Thyroid gland (tissue), 4 donors: ENCODE measurements around the gene UBE2Z. TPM values are rescaled to one million over a fixed set of nuclear protein-coding genes. Genes with fewer than 3 reads are reported as not detected.
A peak's percentile ranks its signal among the peaks of the same experiment; 100 is the strongest.

Source experiments
- DNase-seq, 2 donors: peaks; one replicate each; pipeline ENCODE4 v3.0.0-alpha.2; 2019
- H3K27ac ChIP-seq, 3 donors: fragments of 200-600 bp; sonication (generic); 1 replicate in 2 of 3; 2 replicates in 1 of 3; pipeline ENCODE4 v1.5.1; 2016 to 2019; ENCODE audit warnings: mild to moderate bottlenecking in 1 of 3, moderate library complexity in 1 of 3
- H3K27me3 ChIP-seq: fragments of 200-600 bp; sonication (generic); one replicate; pipeline ENCODE4 v1.5.1; 2019
- H3K36me3 ChIP-seq, 2 donors: fragments of 200-600 bp; sonication (generic); one replicate each; pipeline ENCODE4 v1.5.1; 2016 to 2019
- H3K4me1 ChIP-seq, 2 donors: fragments of 200-600 bp; sonication (generic); one replicate each; pipeline ENCODE4 v1.5.1; 2017 to 2019
- H3K4me3 ChIP-seq, 3 donors: fragments of 200-600 bp; sonication (generic); replicated peaks in 1 of 3; 1 replicate in 2 of 3; 2 replicates in 1 of 3; pipeline ENCODE4 v1.5.1; 2016; ENCODE audit warnings: mild to moderate bottlenecking in 1 of 3
- H3K9me3 ChIP-seq: fragments of 200-600 bp; sonication (generic); one replicate; pipeline ENCODE4 v1.5.1; 2017
- CTCF ChIP-seq, 6 experiments: fragments of 200-600 bp in 3 of 6; fragments of 450-650 bp in 3 of 6; sonication (generic) in 3 of 6; IDR thresholded peaks; one replicate each; pipeline ENCODE4 v1.5.1; 2016 to 2019; ENCODE audit warnings: antibody characterized with exemption in 6 of 6, mild to moderate bottlenecking in 2 of 6, inconsistent platforms in 1 of 6, moderate library complexity in 1 of 6
- POLR2A ChIP-seq, 2 donors: fragments of 450-650 bp; IDR thresholded peaks; one replicate each; pipeline ENCODE4 v1.6.1; 2017; ENCODE audit warnings: antibody characterized with exemption in 2 of 2, mild to moderate bottlenecking in 2 of 2, moderate library complexity in 1 of 2
- WGBS, 2 donors: methylation state at CpG; one replicate each; pipeline ENCODE4 v1.1.5; 2017; 5-methylcytosine and 5-hydroxymethylcytosine counted together
- intact Hi-C: fragments of 100-400 bp; cut with DNase I; formaldehyde crosslinking; loops from one replicate; pipeline ENCODE4 v1.15.1; 2023
- total RNA-seq, 4 donors: library from RNA; depleted of rRNA; stranded (reverse); fragments of >200 nt; gene quantifications; one replicate each; pipeline ENCODE4 v1.2.3, GENCODE V29; 2016

The UBE2Z gene
- total RNA-seq: 100 to 1,000 TPM in 2 of 4 donors, 10 to 100 TPM in 2; 80.9 to 103 (median 99.0) TPM

GRCh38 chr17:48908047-48908843 lies at the start of gene UBE2Z:
UBE2Z (plus strand) TSS chr17:48908407; CDS start chr17:48908504, 97 bp downstream.
- intact Hi-C loops: no loop called here

GRCh38 chr17:48860034-48860433 lies 48.2 kb upstream of the UBE2Z start:
- Histone ChIP-seq H3K27ac (no peak overlapping the region), H3K4me3 (no peak overlapping the region), H3K4me1 (no peaks in the 10 kb centered on the region), H3K9me3 (no peaks in the 10 kb centered on the region), H3K36me3 (peaks cover 70 to 86% of the 10 kb centered on the region in 2 donors), H3K27me3 (no peaks in the 10 kb centered on the region)
- DNase-seq: no peak
- 94 to 99% methylated on average over 3 of the region's 3 CpGs for WGBS, 2 donors
- intact Hi-C loops: no loop called here
- no peak for TF ChIP-seq POLR2A (IDR thresholded peaks at IDR 0.05)
- TF ChIP-seq CTCF (IDR thresholded peaks at IDR 0.05): no peak

More at GRCh38 chr17:48908047-48908843, at the start of gene UBE2Z:
- WGBS, 2 donors: 3 to 4% methylated on average over 18 to 22 of the region's 81 CpGs
- H3K9me3 ChIP-seq: no peaks in the 10 kb centered on the region
- H3K4me3 ChIP-seq: peak within 1 kb of the TSS; percentile 33 to 73 (median 67)
- peak within 1 kb of the TSS; percentile 75 to 87 (median 85) for H3K27ac ChIP-seq
- peak; percentile 95 to 96 for DNase-seq
- peaks cover 0 to 4% of the 10 kb centered on the region in 2 donors for H3K36me3 ChIP-seq
- H3K4me1 ChIP-seq: peaks cover 32 to 39% of the 10 kb centered on the region in 2 donors
- peak; percentile 34 to 83 for TF ChIP-seq POLR2A (IDR thresholded peaks at IDR 0.05)
- peak in 2 of 6 experiments; percentile 12 to 19 for TF ChIP-seq CTCF (IDR thresholded peaks at IDR 0.05)
- no peaks in the 10 kb centered on the region for H3K27me3 ChIP-seq

- Histone ChIP-seq H3K36me3 (peaks cover 67 to 84% of the 10 kb centered on the region in 2 donors), H3K27me3 (no peaks in the 10 kb centered on the region), H3K4me3 (no peak overlapping the region), H3K27ac (no peak overlapping the region), H3K4me1 (no peaks in the 10 kb centered on the region), H3K9me3 (no peaks in the 10 kb centered on the region)
- no peak for DNase-seq
- 95 to 99% methylated on average over 4 of the region's 4 CpGs for WGBS, 2 donors
- intact Hi-C loops: no loop called here
- TF ChIP-seq POLR2A (IDR thresholded peaks at IDR 0.05) (no peak), CTCF (IDR thresholded peaks at IDR 0.05) (no peak)
Measured at GRCh38 chr17:48860456-48860855, 47.8 kb upstream of the UBE2Z start.

GRCh38 chr17:48868916-48869500 lies 39.2 kb upstream of the UBE2Z start:
- no peaks in the 10 kb centered on the region for H3K9me3 ChIP-seq
- TF ChIP-seq POLR2A (IDR thresholded peaks at IDR 0.05): no peak
- TF ChIP-seq CTCF (IDR thresholded peaks at IDR 0.05): no peak

More at GRCh38 chr17:48868916-48869500, 39.2 kb upstream of the UBE2Z start:
- Histone ChIP-seq H3K36me3 (peaks cover 10 to 12% of the 10 kb centered on the region in 2 donors), H3K27ac (no peak overlapping the region), H3K4me1 (peaks cover 0 to 26% of the 10 kb centered on the region in 2 donors), H3K27me3 (no peaks in the 10 kb centered on the region), H3K4me3 (no peak overlapping the region)
- no peak for DNase-seq
- intact Hi-C loops: no loop called here
- 63 to 64% methylated on average over 3 of the region's 3 CpGs for WGBS, 2 donors
